GM21528 (cell line): ENCODE results near the gene IGF1.

ENCODE experiments used
- ATAC-seq: cut with Tn5 transposase; IDR thresholded peaks from one replicate; pipeline ENCODE4 v1.9.1; 2021; ENCODE audit warnings: mild to moderate bottlenecking, moderate library complexity; ENCODE audit not compliant: unreplicated experiment, low FRiP score

The IGF1 gene

GRCh38 chr12:102498471-102498870 is 18.1 kb upstream of the IGF1 start:
- no peak for ATAC-seq

- ATAC-seq: no peak
Observed at GRCh38 chr12:102497743-102498142, 17.4 kb upstream of the IGF1 start.

- no peak for ATAC-seq
Observed at GRCh38 chr12:102496591-102496990, 16.2 kb upstream of the IGF1 start.

- no peak for ATAC-seq
Observed at GRCh38 chr12:102487226-102487625, 6.9 kb upstream of the IGF1 start.

- no peak for ATAC-seq
Observed at GRCh38 chr12:102486153-102486552, 5.8 kb upstream of the IGF1 start.

GRCh38 chr12:102484428-102484958 is 4.1 kb upstream of the IGF1 start:
- peak; percentile 49 for ATAC-seq

GRCh38 chr12:102484017-102484416 is 3.7 kb upstream of the IGF1 start:
- peak; percentile 35 for ATAC-seq

GRCh38 chr12:102483466-102483865 is 3.1 kb upstream of the IGF1 start:
- ATAC-seq: peak; percentile 73

- no peak for ATAC-seq
Observed at GRCh38 chr12:102481705-102482425, 1.5 kb upstream of the IGF1 start.

- no peak for ATAC-seq
Observed at GRCh38 chr12:102479939-102480338, 424 bp downstream of the IGF1 start.

GRCh38 chr12:102479099-102479885 is 1.1 kb downstream of the IGF1 start:
- peak; percentile 25 for ATAC-seq

GRCh38 chr12:102478405-102479098 is 1.8 kb downstream of the IGF1 start:
- peak; percentile 70 for ATAC-seq

GRCh38 chr12:102475355-102475754 is 5.0 kb downstream of the IGF1 start:
- ATAC-seq: no peak

- no peak for ATAC-seq
Observed at GRCh38 chr12:102474438-102475064, 5.8 kb downstream of the IGF1 start.

- ATAC-seq: no peak
Observed at GRCh38 chr12:102472496-102472895, 7.9 kb downstream of the IGF1 start.

- no peak for ATAC-seq
Observed at GRCh38 chr12:102471556-102471955, 8.8 kb downstream of the IGF1 start.

GRCh38 chr12:102470945-102471344 is 9.4 kb downstream of the IGF1 start:
- no peak for ATAC-seq

GRCh38 chr12:102468261-102468915 is 12.0 kb downstream of the IGF1 start:
- no peak for ATAC-seq

GRCh38 chr12:102465762-102466560 is 14.4 kb downstream of the IGF1 start:
- ATAC-seq: no peak
